Measurements from ENCODE around the gene PFDN6. TPM values are rescaled to one million over a fixed set of nuclear protein-coding genes. Genes with fewer than 3 reads are reported as not detected.

PFDN6 gene
- total and polyA plus RNA-seq, 2 of the 13 experiments (the other 11 are each of a cell fraction or from before 2014, with no cell fraction given) = 75.5 to 87.0 TPM

GRCh38 chr6:33299237-33299944 is 10.0 kb downstream of the PFDN6 start (continued):
- TF ChIP-seq POGK (CRISPR knock-in tag; conservative IDR thresholded peaks at IDR 0.05) = peak; percentile 70; the same call in 1 of the 2 replicates
- no peak for TF ChIP-seq ZNF530 (CRISPR knock-in tag; IDR thresholded peaks at IDR 0.05; ENCODE audit: low read depth)
- peak; percentile 74 for TF ChIP-seq ZBTB20 (CRISPR knock-in tag; IDR thresholded peaks at IDR 0.05; ENCODE audit: borderline replicate concordance, low read depth)
- TF ChIP-seq TSC22D2 (CRISPR knock-in tag; IDR thresholded peaks at IDR 0.05; ENCODE audit: borderline replicate concordance) = peak; percentile 76; the same call in 1 of the 2 replicates
- TF ChIP-seq ZNF34 (CRISPR knock-in tag; IDR thresholded peaks at IDR 0.05; ENCODE audit: borderline replicate concordance) = peak; percentile 84; the same call in 1 of the 2 replicates
- TF ChIP-seq FOXK2 (IDR thresholded peaks at IDR 0.05) = 0 out of 2 replicates have a peak, but pooled peaks have one; percentile 4
- no peak for TF ChIP-seq ZNF503 (CRISPR knock-in tag; IDR thresholded peaks at IDR 0.05)
- TF ChIP-seq TAF1 (CRISPR knock-in tag; IDR thresholded peaks at IDR 0.05) = peak; percentile 94
- TF ChIP-seq ZGPAT (CRISPR knock-in tag; IDR thresholded peaks at IDR 0.05) = peak; percentile 98
- peak; percentile 97 for TF ChIP-seq AGO2 (optimal IDR thresholded peaks at IDR 0.05; ENCODE audit: low read depth, low read length)
- peak; percentile 61; the same call in 1 of the 2 replicates for TF ChIP-seq PCBP1 (IDR thresholded peaks at IDR 0.05; ENCODE audit: borderline replicate concordance, low read depth, low read length)
- no peak; the same call in 1 of the 2 replicates for TF ChIP-seq CC2D1A (CRISPR knock-in tag; IDR thresholded peaks at IDR 0.05)
- TF ChIP-seq ZEB1 (IDR thresholded peaks at IDR 0.05; ENCODE audit: insufficient replicate concordance, low read depth) = peak; percentile 64
- TF ChIP-seq TERF1 (CRISPR knock-in tag; IDR thresholded peaks at IDR 0.05) = no peak
- TF ChIP-seq ZNF496 (CRISPR knock-in tag; IDR thresholded peaks at IDR 0.05; ENCODE audit: insufficient replicate concordance) = no peak
- TF ChIP-seq ZNF772 (CRISPR knock-in tag; IDR thresholded peaks at IDR 0.05) = peak; percentile 69; the same call in 1 of the 2 replicates
- peak; percentile 100 for TF ChIP-seq KDM2A (CRISPR knock-in tag; IDR thresholded peaks at IDR 0.05; ENCODE audit: borderline replicate concordance, low read depth)
- peak; percentile 70 for TF ChIP-seq PHF20 (CRISPR knock-in tag; IDR thresholded peaks at IDR 0.05)
- TF ChIP-seq ZNF879 (CRISPR knock-in tag; IDR thresholded peaks at IDR 0.05) = peak; percentile 89
- peak; percentile 94 for TF ChIP-seq IKZF5 (CRISPR knock-in tag; IDR thresholded peaks at IDR 0.05)
